PC-9 (cell line): ENCODE results near the gene CLDN14. TPM values are rescaled to one million over a fixed set of nuclear protein-coding genes. Genes with fewer than 3 reads are reported as not detected.

ENCODE experiments used
- BruUV-seq: library from RNA; stranded (reverse); fragments of 400-500 nt; replicated peaks from 2 replicates; lab custom pipeline; 2021; lab: Mats Ljungman, UMichigan
- CTCF ChIA-PET: fragments of 300-600 bp; sonication (Branson Sonifier 250); formaldehyde crosslinking; loops from one replicate; lab custom pipeline; 2022; ENCODE audit warnings: antibody characterized with exemption; lab: Charles Lee
- POLR2A ChIA-PET: fragments of 300-600 bp; sonication (Branson Sonifier 250); formaldehyde crosslinking; loops from one replicate; lab custom pipeline; 2022; ENCODE audit warnings: antibody characterized with exemption; ENCODE audit not compliant: unreplicated experiment; lab: Charles Lee
- DNase-seq, 2 experiments: peaks; one replicate each; pipeline versions ENCODE4 v3.0.0 to v3.0.0-alpha.2; 2015 to 2022; ENCODE audit warnings: mixed read lengths in 1 of 2
- H2AFZ ChIP-seq: fragments of 200-600 bp; sonication (generic); 2 replicates; pipeline ENCODE4 v1.8.1; 2017; ENCODE audit warnings: antibody characterized with exemption
- H3F3A ChIP-seq: fragments of 200-600 bp; sonication (generic); 2 replicates; pipeline ENCODE4 v1.8.1; 2017; ENCODE audit warnings: antibody characterized with exemption, mild to moderate bottlenecking, low read depth; ENCODE audit not compliant: insufficient read depth
- H3K27ac ChIP-seq: fragments of 200-600 bp; sonication (generic); 2 replicates; pipeline ENCODE4 v1.6.1; 2016; ENCODE audit warnings: mixed run types
- H3K27me3 ChIP-seq: fragments of 200-600 bp; sonication (generic); 2 replicates; pipeline ENCODE4 v1.6.1; 2016; ENCODE audit warnings: low read depth, mixed run types; ENCODE audit not compliant: insufficient read depth
- H3K36me3 ChIP-seq: fragments of 200-600 bp; sonication (generic); 2 replicates; pipeline ENCODE4 v1.6.1; 2016; ENCODE audit warnings: low read depth, mixed run types
- H3K4me1 ChIP-seq: fragments of 200-600 bp; sonication (generic); replicated peaks from 2 replicates; pipeline ENCODE4 v1.6.1; 2016; ENCODE audit warnings: mixed run types; ENCODE audit not compliant: insufficient read depth
- H3K4me2 ChIP-seq: fragments of 200-600 bp; sonication (generic); 2 replicates; pipeline ENCODE4 v1.6.1; 2017; ENCODE audit warnings: mixed run types
- H3K4me3 ChIP-seq: fragments of 200-600 bp; sonication (generic); 2 replicates; pipeline ENCODE4 v1.6.1; 2016; ENCODE audit warnings: mixed run types
- H3K79me2 ChIP-seq: fragments of 200-600 bp; sonication (generic); 2 replicates; pipeline ENCODE4 v1.6.1; 2017; ENCODE audit warnings: low read depth, mixed run types
- H3K9me2 ChIP-seq: fragments of 200-600 bp; sonication (generic); 2 replicates; pipeline ENCODE4 v1.8.1; 2017; ENCODE audit warnings: mild to moderate bottlenecking; ENCODE audit not compliant: insufficient read depth
- H3K9me3 ChIP-seq: fragments of 200-600 bp; sonication (generic); 2 replicates; pipeline ENCODE4 v1.8.1; 2016; ENCODE audit warnings: low read depth; ENCODE audit not compliant: insufficient read depth
- H4K20me1 ChIP-seq: fragments of 200-600 bp; sonication (generic); 2 replicates; pipeline ENCODE4 v1.8.1; 2017; ENCODE audit not compliant: insufficient read depth
- CTCF ChIP-seq: fragments of 200-600 bp; sonication (generic); conservative IDR thresholded peaks from 2 replicates; pipeline ENCODE4 v1.6.1; 2017; ENCODE audit warnings: mixed run types, antibody characterized with exemption, mild to moderate bottlenecking, moderate library complexity
- EZH2 ChIP-seq: fragments of 200-600 bp; sonication (generic); IDR thresholded peaks from 2 replicates; pipeline ENCODE4 v1.8.0; 2017; ENCODE audit warnings: antibody characterized with exemption, low read depth
- intact Hi-C: fragments of 100-400 bp; cut with micrococcal nuclease; formaldehyde crosslinking; loops from one replicate; pipeline ENCODE4 v1.10.0; 2022; ENCODE audit not compliant: unreplicated experiment
- total RNA-seq: library from RNA; stranded (reverse); gene quantifications from 2 replicates; pipeline ENCODE4 v1.2.3, GENCODE V29; 2021

CLDN14 gene
- total RNA-seq, 1 experiment from 2014 or later: not detected

GRCh38 chr21:36472377-36472776 lies 7.5 kb downstream of the CLDN14 start:
- H3K4me1 ChIP-seq: peaks cover 19% of the 10 kb centered on the region
- no peak overlapping the region for H3K4me3 ChIP-seq
- ChIA-PET CTCF (no interaction called here), POLR2A (no interaction called here)
- TF ChIP-seq EZH2 (no peak), CTCF (no peak)
- no peak for DNase-seq
- 0 out of 2 replicates have a peak overlapping the region, but pooled peaks have one; percentile 54 for H3K4me2 ChIP-seq
- H3K36me3 ChIP-seq: no peaks in the 10 kb centered on the region
- no peaks in the 10 kb centered on the region for H3K9me2 ChIP-seq
- H3K27ac ChIP-seq: no peak overlapping the region
- H2AFZ ChIP-seq: no peak overlapping the region
- no peaks in the 10 kb centered on the region for H3K79me2 ChIP-seq
- no TSS peak for BruUV-seq
- no peaks in the 10 kb centered on the region for H4K20me1 ChIP-seq
- H3K9me3 ChIP-seq: no peaks in the 10 kb centered on the region
- H3F3A ChIP-seq: peaks cover 13% of the 10 kb centered on the region
- intact Hi-C loops: no loop called here
- H3K27me3 ChIP-seq: no peaks in the 10 kb centered on the region

GRCh38 chr21:36471254-36471723 lies 8.6 kb downstream of the CLDN14 start:
- DNase-seq: peak; percentile 11 to 79
- Histone ChIP-seq H3K9me2 (no peaks in the 10 kb centered on the region), H3K4me1 (peaks cover 19% of the 10 kb centered on the region), H3F3A (peaks cover 13% of the 10 kb centered on the region), H3K27me3 (no peaks in the 10 kb centered on the region), H4K20me1 (no peaks in the 10 kb centered on the region), H3K4me3 (no peak overlapping the region), H3K9me3 (no peaks in the 10 kb centered on the region), H2AFZ (no peak overlapping the region), H3K4me2 (peak overlapping the region; percentile 54), H3K79me2 (no peaks in the 10 kb centered on the region), H3K27ac (peak overlapping the region; percentile 67), H3K36me3 (no peaks in the 10 kb centered on the region)
- TF ChIP-seq CTCF (no peak), EZH2 (no peak)
- CTCF ChIA-PET: no interaction called here
- intact Hi-C loops: no loop called here
- no TSS peak for BruUV-seq
- POLR2A ChIA-PET: no interaction called here

GRCh38 chr21:36470294-36470693 lies 9.6 kb downstream of the CLDN14 start:
- TF ChIP-seq CTCF (no peak), EZH2 (no peak)
- intact Hi-C loops: no loop called here
- H3K79me2 ChIP-seq: no peaks in the 10 kb centered on the region
- no peak overlapping the region for H3K4me2 ChIP-seq
- ChIA-PET POLR2A (no interaction called here), CTCF (no interaction called here)
- DNase-seq: no peak
- no TSS peak for BruUV-seq
- H3K4me3 ChIP-seq: no peak overlapping the region
- no peaks in the 10 kb centered on the region for H3K9me3 ChIP-seq
- peaks cover 19% of the 10 kb centered on the region for H3K4me1 ChIP-seq
- peaks cover 13% of the 10 kb centered on the region for H3F3A ChIP-seq
- no peak overlapping the region for H2AFZ ChIP-seq
- no peaks in the 10 kb centered on the region for H3K36me3 ChIP-seq
- no peaks in the 10 kb centered on the region for H3K27me3 ChIP-seq
- no peaks in the 10 kb centered on the region for H3K9me2 ChIP-seq
- H3K27ac ChIP-seq: peak overlapping the region; percentile 67
- H4K20me1 ChIP-seq: no peaks in the 10 kb centered on the region
